NT2/D1 (cell line): ENCODE measurements around the gene TMEM190.

Source experiments
- YY1 ChIP-seq: IDR thresholded peaks from 2 replicates; pipeline ENCODE4 v1.6.1; 2011; ENCODE audit not compliant: insufficient read length, insufficient read depth
- ZNF274 ChIP-seq: IDR thresholded peaks from 2 replicates; pipeline ENCODE4 v1.6.1; 2011; ENCODE audit warnings: mild to moderate bottlenecking, low read depth, low read length

DNA sequence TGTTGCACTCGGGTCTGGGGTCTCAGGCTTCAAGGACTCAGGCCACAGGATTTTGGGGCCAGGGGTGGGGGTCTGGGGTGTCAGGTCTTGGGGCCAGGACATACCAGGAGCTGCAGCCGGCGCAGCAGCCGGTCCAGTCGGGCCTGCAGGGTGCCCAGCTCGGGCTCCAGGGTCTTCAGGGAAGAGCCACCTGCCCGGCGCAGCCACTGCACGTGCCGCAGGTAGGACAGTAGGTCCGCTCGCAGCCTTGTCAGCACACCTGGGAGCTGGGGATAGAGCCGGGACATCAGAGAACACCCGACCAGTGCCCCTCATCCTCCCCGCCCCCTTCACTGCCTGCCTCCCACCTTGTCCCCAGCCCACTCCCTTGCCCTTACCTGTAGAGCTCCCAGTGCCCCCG, 8.5 kb upstream of the TMEM190 start:
- TF ChIP-seq YY1 (no peak), ZNF274 (no peak)
